H9 (cell line): ENCODE data around the gene ERO1B. TPM values are rescaled to one million over a fixed set of nuclear protein-coding genes. Genes with fewer than 3 reads are reported as not detected.

Experiments
- DNase-seq: peaks from one replicate; pipeline ENCODE4 v3.0.0-alpha.2; 2017
- H2AFZ ChIP-seq: one replicate; pipeline ENCODE4 v1.6.1; 2013; ENCODE audit warnings: mild to moderate bottlenecking, low read length, control low read depth, moderate library complexity
- H2AK5ac ChIP-seq: 2 replicates; pipeline ENCODE4 v1.6.1; 2013; ENCODE audit warnings: low read length, control low read depth, mixed read lengths; ENCODE audit not compliant: insufficient read length
- H2BK120ac ChIP-seq: one replicate; pipeline ENCODE4 v1.6.1; 2013; ENCODE audit warnings: low read depth, mild to moderate bottlenecking, low read length, control low read depth, inconsistent platforms; ENCODE audit not compliant: poor library complexity, severe bottlenecking
- H2BK12ac ChIP-seq: 2 replicates; pipeline ENCODE4 v1.6.1; 2013; ENCODE audit warnings: low read length, control low read depth, mixed read lengths, low read depth; ENCODE audit not compliant: insufficient read length
- H2BK15ac ChIP-seq: 2 replicates; pipeline ENCODE4 v1.6.1; 2013; ENCODE audit warnings: low read depth, low read length, control low read depth
- H2BK20ac ChIP-seq: one replicate; pipeline ENCODE4 v1.6.1; 2013; ENCODE audit warnings: low read depth, mild to moderate bottlenecking, low read length, control low read depth, inconsistent platforms; ENCODE audit not compliant: poor library complexity, severe bottlenecking
- H2BK5ac ChIP-seq: 2 replicates; pipeline ENCODE4 v1.6.1; 2013; ENCODE audit warnings: low read length, control low read depth, mixed read lengths; ENCODE audit not compliant: insufficient read length
- H3K14ac ChIP-seq: 2 replicates; pipeline ENCODE4 v1.6.1; 2013; ENCODE audit warnings: low read length, control low read depth; ENCODE audit not compliant: insufficient read depth
- H3K18ac ChIP-seq: 2 replicates; pipeline ENCODE4 v1.6.1; 2013; ENCODE audit warnings: low read depth, mild to moderate bottlenecking, mixed read lengths, low read length, control low read depth; ENCODE audit not compliant: insufficient read length
- H3K23ac ChIP-seq: 2 replicates; pipeline ENCODE4 v1.6.1; 2013; ENCODE audit warnings: low read length, control low read depth, mixed read lengths, low read depth; ENCODE audit not compliant: insufficient read length
- H3K23me2 ChIP-seq: 2 replicates; pipeline ENCODE4 v1.6.1; 2013; ENCODE audit warnings: low read depth, mild to moderate bottlenecking, mixed read lengths, low read length, control low read depth; ENCODE audit not compliant: insufficient read length, poor library complexity, severe bottlenecking
- H3K27ac ChIP-seq: 2 replicates; pipeline ENCODE4 v1.5.1; 2013; ENCODE audit warnings: low read length, control low read depth, mixed read lengths, low read depth; ENCODE audit not compliant: insufficient read length
- H3K27me3 ChIP-seq: 2 replicates; pipeline ENCODE4 v1.6.1; 2013; ENCODE audit warnings: low read length, control low read depth, inconsistent platforms; ENCODE audit not compliant: insufficient read depth
- H3K4ac ChIP-seq: 2 replicates; pipeline ENCODE4 v1.6.1; 2013; ENCODE audit warnings: low read depth, mild to moderate bottlenecking, control low read depth, inconsistent platforms, low read length, moderate library complexity
- H3K4me1 ChIP-seq: 2 replicates; pipeline ENCODE4 v1.6.1; 2013; ENCODE audit warnings: low read length, control low read depth, inconsistent platforms; ENCODE audit not compliant: insufficient read depth
- H3K4me2 ChIP-seq: 2 replicates; pipeline ENCODE4 v1.6.1; 2013; ENCODE audit warnings: low read length, control low read depth, mixed read lengths; ENCODE audit not compliant: insufficient read length, insufficient read depth
- H3K56ac ChIP-seq: 2 replicates; pipeline ENCODE4 v1.6.1; 2013; ENCODE audit warnings: low read depth, mild to moderate bottlenecking, mixed read lengths, low read length, control low read depth; ENCODE audit not compliant: insufficient read length
- H3K79me1 ChIP-seq: 2 replicates; pipeline ENCODE4 v1.6.1; 2013; ENCODE audit warnings: low read depth, mild to moderate bottlenecking, moderate library complexity, low read length, control low read depth, inconsistent platforms; ENCODE audit not compliant: insufficient read depth, poor library complexity, severe bottlenecking
- H3K79me2 ChIP-seq: 2 replicates; pipeline ENCODE4 v1.6.1; 2013; ENCODE audit warnings: low read length, control low read depth, inconsistent platforms; ENCODE audit not compliant: insufficient read depth
- H3K9ac ChIP-seq: 2 replicates; pipeline ENCODE4 v1.6.1; 2013; ENCODE audit warnings: low read length, control low read depth, mixed read lengths; ENCODE audit not compliant: insufficient read length; ENCODE audit errors: extremely low read depth
- H3K9me3 ChIP-seq: one replicate; pipeline ENCODE4 v1.6.1; 2013; ENCODE audit warnings: low read depth, low read length, inconsistent platforms; ENCODE audit not compliant: control insufficient read depth
- H3T11ph ChIP-seq: one replicate; pipeline ENCODE4 v1.6.1; 2013; ENCODE audit warnings: mild to moderate bottlenecking, low read length, control low read depth, inconsistent platforms
- H4K20me1 ChIP-seq: one replicate; pipeline ENCODE4 v1.6.1; 2013; ENCODE audit not compliant: control insufficient read depth, insufficient read length, insufficient read depth
- H4K5ac ChIP-seq: 2 replicates; pipeline ENCODE4 v1.6.1; 2013; ENCODE audit warnings: low read depth, mild to moderate bottlenecking, mixed read lengths, low read length, control low read depth; ENCODE audit not compliant: insufficient read length
- H4K8ac ChIP-seq: replicated peaks from 2 replicates; pipeline ENCODE4 v1.6.1; 2013; ENCODE audit warnings: low read length, control low read depth, mixed read lengths, low read depth; ENCODE audit not compliant: insufficient read length
- H4K91ac ChIP-seq: 2 replicates; pipeline ENCODE4 v1.6.1; 2013; ENCODE audit warnings: low read depth, mild to moderate bottlenecking, moderate library complexity, mixed read lengths, low read length, control low read depth; ENCODE audit not compliant: insufficient read length
- H3K27ac Mint-ChIP-seq, 3 experiments: 2 replicates in 2 of 3; 3 replicates in 1 of 3; pipeline ENCODE4 v1.8.0; 2020 to 2021; ENCODE audit warnings: mixed read lengths in 3 of 3, mild to moderate bottlenecking in 1 of 3, moderate library complexity in 1 of 3
- H3K27me3 Mint-ChIP-seq: 2 replicates; pipeline ENCODE4 v1.8.0; 2021; ENCODE audit warnings: low read depth, mild to moderate bottlenecking, moderate library complexity, mixed read lengths
- H3K36me3 Mint-ChIP-seq, 3 experiments: 2 replicates in 2 of 3; 3 replicates in 1 of 3; pipeline ENCODE4 v1.8.0; 2020 to 2021; ENCODE audit warnings: low read depth in 3 of 3, mixed read lengths in 3 of 3; ENCODE audit not compliant: insufficient read depth in 1 of 3
- H3K4me1 Mint-ChIP-seq, 2 experiments: 2 replicates each; pipeline ENCODE4 v1.8.0; 2020; ENCODE audit warnings: mixed read lengths in 2 of 2
- H3K4me3 Mint-ChIP-seq, 2 experiments: 2 replicates in 1 of 2; 3 replicates in 1 of 2; pipeline ENCODE4 v1.8.0; 2020 to 2021; ENCODE audit warnings: mild to moderate bottlenecking in 2 of 2, mixed read lengths in 2 of 2, moderate library complexity in 1 of 2
- H3K9me3 Mint-ChIP-seq, 2 experiments: 2 replicates in 1 of 2; 3 replicates in 1 of 2; pipeline ENCODE4 v1.8.0; 2020; ENCODE audit warnings: mild to moderate bottlenecking in 2 of 2, mixed read lengths in 2 of 2, moderate library complexity in 1 of 2
- WGBS: extraction: QIAGEN DNeasy Blood & Tissue Kit; methylation state at CpG from one replicate; pipeline ENCODE4 v1.1.7; 2013; ENCODE audit warnings: missing lambda C conversion rate, low lambda C conversion rate, mixed read lengths; ENCODE audit not compliant: insufficient read length; ENCODE audit errors: extremely low coverage; 5-methylcytosine and 5-hydroxymethylcytosine counted together
- total RNA-seq: library from RNA; stranded (reverse); gene quantifications from 2 replicates; pipeline ENCODE4 v1.2.1, GENCODE V29; 2021
- TF ChIP-seq, protein P1 (sequence below): fragments of 200-600 bp; sonication (generic); conservative IDR thresholded peaks from 3 replicates; pipeline ENCODE4 v1.8.0; 2021; ENCODE audit warnings: antibody characterized with exemption, mild to moderate bottlenecking

The ERO1B gene
- total RNA-seq, 1 experiment from 2014 or later: 1.5 TPM

DNA sequence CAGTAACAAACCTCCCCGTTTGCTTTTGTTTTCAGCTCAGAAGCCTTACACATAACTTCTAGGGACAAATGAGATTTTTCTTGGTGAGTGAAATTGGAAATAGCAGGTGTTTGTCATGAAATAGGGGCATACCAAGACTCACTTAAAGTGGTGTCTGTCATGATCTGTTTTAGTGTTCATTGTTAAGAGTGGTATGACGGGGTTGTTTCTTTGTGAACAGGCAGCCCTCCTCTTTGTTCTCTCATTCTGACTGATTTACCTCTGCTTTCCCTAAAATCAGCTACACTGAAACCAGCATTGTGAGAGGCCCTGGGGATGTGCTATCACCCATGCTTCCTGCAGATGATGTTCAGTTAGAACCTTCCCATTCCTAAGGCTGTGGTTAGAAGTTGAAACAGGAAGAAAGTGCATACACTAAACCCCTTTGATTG, 2.5 kb upstream of the ERO1B start:
- H2BK120ac ChIP-seq: no peak overlapping the region
- peaks cover 0 to 7% of the 10 kb centered on the region in 2 experiments; a peak in 1 of 5 replicates for H3K9me3 Mint-ChIP-seq
- H3K56ac ChIP-seq: no peak overlapping the region
- H2AK5ac ChIP-seq: no peak overlapping the region
- no peak overlapping the region for H2BK12ac ChIP-seq
- H3K23ac ChIP-seq: no peak overlapping the region
- no peak overlapping the region for H3K18ac ChIP-seq
- H3K79me1 ChIP-seq: no peaks in the 10 kb centered on the region
- H3K4me2 ChIP-seq: no peak overlapping the region
- no peak overlapping the region for H2BK20ac ChIP-seq
- no peaks in the 10 kb centered on the region for H3K4me1 ChIP-seq
- no peak overlapping the region for H4K8ac ChIP-seq
- TF ChIP-seq, protein P1, sequence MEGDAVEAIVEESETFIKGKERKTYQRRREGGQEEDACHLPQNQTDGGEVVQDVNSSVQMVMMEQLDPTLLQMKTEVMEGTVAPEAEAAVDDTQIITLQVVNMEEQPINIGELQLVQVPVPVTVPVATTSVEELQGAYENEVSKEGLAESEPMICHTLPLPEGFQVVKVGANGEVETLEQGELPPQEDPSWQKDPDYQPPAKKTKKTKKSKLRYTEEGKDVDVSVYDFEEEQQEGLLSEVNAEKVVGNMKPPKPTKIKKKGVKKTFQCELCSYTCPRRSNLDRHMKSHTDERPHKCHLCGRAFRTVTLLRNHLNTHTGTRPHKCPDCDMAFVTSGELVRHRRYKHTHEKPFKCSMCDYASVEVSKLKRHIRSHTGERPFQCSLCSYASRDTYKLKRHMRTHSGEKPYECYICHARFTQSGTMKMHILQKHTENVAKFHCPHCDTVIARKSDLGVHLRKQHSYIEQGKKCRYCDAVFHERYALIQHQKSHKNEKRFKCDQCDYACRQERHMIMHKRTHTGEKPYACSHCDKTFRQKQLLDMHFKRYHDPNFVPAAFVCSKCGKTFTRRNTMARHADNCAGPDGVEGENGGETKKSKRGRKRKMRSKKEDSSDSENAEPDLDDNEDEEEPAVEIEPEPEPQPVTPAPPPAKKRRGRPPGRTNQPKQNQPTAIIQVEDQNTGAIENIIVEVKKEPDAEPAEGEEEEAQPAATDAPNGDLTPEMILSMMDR: no peak
- H3K27me3 ChIP-seq: no peaks in the 10 kb centered on the region; the same call in 1 of the 2 replicates
- peaks cover 0 to 5% (median 0%) of the 10 kb centered on the region in 3 experiments; a peak in 2 of 7 replicates for H3K36me3 Mint-ChIP-seq
- H3K14ac ChIP-seq: no peak overlapping the region
- H4K91ac ChIP-seq: no peak overlapping the region
- H3T11ph ChIP-seq: no peak overlapping the region
- no peak for DNase-seq
- H2AFZ ChIP-seq: peak overlapping the region; percentile 35
- H3K4ac ChIP-seq: no peak overlapping the region
- no peaks in the 10 kb centered on the region for H4K20me1 ChIP-seq
- H3K4me1 Mint-ChIP-seq: peaks cover 29 to 35% of the 10 kb centered on the region in 2 experiments
- no peak overlapping the region for H3K27ac ChIP-seq
- H2BK15ac ChIP-seq: no peak overlapping the region
- peaks cover 44% of the 10 kb centered on the region for H3K27me3 Mint-ChIP-seq
- H3K9me3 ChIP-seq: no peaks in the 10 kb centered on the region
- H3K23me2 ChIP-seq: peaks cover 14% of the 10 kb centered on the region
- no peak overlapping the region for H3K27ac Mint-ChIP-seq
- no CpG with 5 or more reads among the region's 2 CpGs for WGBS
- H2BK5ac ChIP-seq: no peak overlapping the region
- H3K4me3 Mint-ChIP-seq: no peak overlapping the region
- no peaks in the 10 kb centered on the region for H3K79me2 ChIP-seq
- H4K5ac ChIP-seq: no peak overlapping the region
- H3K9ac ChIP-seq: no peak overlapping the region
